Fibroblast of villous mesenchyme (primary cell): ENCODE data around the gene RPS6KB2. TPM values are rescaled to one million over a fixed set of nuclear protein-coding genes. Genes with fewer than 3 reads are reported as not detected.
A peak's percentile ranks its signal among the peaks of the same experiment; 100 is the strongest.
"Not testable (repeated sequence)": the region's sequence is repeated elsewhere in the genome, so short reads cannot be mapped to it uniquely, and the experiment has no call there.

Source experiments
- DNase-seq: peaks from one replicate; pipeline ENCODE4 v3.0.0-alpha.2; 2010; ENCODE audit warnings: low read depth
- H3K4me3 ChIP-seq: 2 replicates; pipeline ENCODE4 v1.5.1; 2011; ENCODE audit warnings: low read depth, mild to moderate bottlenecking, low read length
- CTCF ChIP-seq: IDR thresholded peaks from 2 replicates; pipeline ENCODE4 v1.5.1; 2012; ENCODE audit warnings: low read depth, mild to moderate bottlenecking, low read length; ENCODE audit not compliant: insufficient read depth
- total RNA-seq: library from RNA; depleted of rRNA; stranded (reverse); fragments of >200 nt; gene quantifications from 2 replicates; pipeline ENCODE4 v1.2.3, GENCODE V29; 2012

The RPS6KB2 gene
- total RNA-seq, 1 donor, result 42.3 TPM

GRCh38 chr11:67397536-67397935 lies 30.8 kb upstream of the RPS6KB2 start:
- no peak for TF ChIP-seq CTCF
- H3K4me3 ChIP-seq, result no peak overlapping the region
- no peak for DNase-seq

GRCh38 chr11:67397986-67398660 lies 30.2 kb upstream of the RPS6KB2 start:
- DNase-seq, result no peak
- no peak for TF ChIP-seq CTCF
- no peak overlapping the region for H3K4me3 ChIP-seq

- no peak for DNase-seq
- no peak for TF ChIP-seq CTCF
- no peak overlapping the region for H3K4me3 ChIP-seq
Observed at GRCh38 chr11:67398661-67399563, 29.4 kb upstream of the RPS6KB2 start.

- TF ChIP-seq CTCF, result no peak
- peak; percentile 43 for DNase-seq
Observed at GRCh38 chr11:67400251-67400941, 27.9 kb upstream of the RPS6KB2 start.

GRCh38 chr11:67400942-67401494 lies 27.3 kb upstream of the RPS6KB2 start:
- DNase-seq, result peak; percentile 7
- H3K4me3 ChIP-seq, result peak overlapping the region; percentile 90
- TF ChIP-seq CTCF, result no peak

More at GRCh38 chr11:67400251-67400941, 27.9 kb upstream of the RPS6KB2 start:
- peak overlapping the region; percentile 90 for H3K4me3 ChIP-seq

GRCh38 chr11:67401495-67402191 lies 26.7 kb upstream of the RPS6KB2 start, which contains the start of gene PPP1CA:
TSS of gene PPP1CA (minus strand) at chr11:67401858. CDS start at chr11:67401782, 76 bp downstream.
- peak within 1 kb of the TSS; percentile 90 for H3K4me3 ChIP-seq
- peak; percentile 16 for TF ChIP-seq CTCF
- peak; percentile 90 for DNase-seq

- not testable (repeated sequence) for DNase-seq
- peak overlapping the region; percentile 52 for H3K4me3 ChIP-seq
Observed at GRCh38 chr11:67402192-67402839, 26.0 kb upstream of the RPS6KB2 start.

GRCh38 chr11:67403085-67403484 lies 25.2 kb upstream of the RPS6KB2 start:
- not testable (repeated sequence) for H3K4me3 ChIP-seq, DNase-seq
